ENCODE measurements around the gene ZNRF1.

DNA sequence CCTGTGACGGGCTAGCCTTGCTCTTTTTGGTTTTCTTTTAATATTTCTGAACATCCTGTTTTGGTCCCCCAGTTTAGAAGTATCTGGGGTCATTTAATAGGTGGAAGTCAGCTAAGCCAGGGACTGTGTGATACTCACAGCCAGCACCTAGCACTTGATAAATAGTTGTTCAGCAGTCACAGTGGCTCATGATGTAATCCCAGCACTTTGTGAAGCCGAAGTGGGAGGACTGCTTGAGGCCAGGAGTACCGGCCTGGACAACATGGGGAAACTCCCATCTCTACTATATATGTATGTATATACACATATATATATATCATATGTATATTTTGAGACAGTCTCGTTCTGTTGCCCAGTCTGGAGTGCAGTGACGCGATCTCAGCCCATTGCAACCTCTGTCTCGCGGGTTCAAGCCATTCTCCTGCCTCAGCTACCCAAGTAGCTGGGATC, 1.8 kb upstream of the ZNRF1 start:
- TF ChIP-seq CSDC2 (CRISPR knock-in tag; IDR thresholded peaks at IDR 0.05) (no peak), ZC3H10 (CRISPR knock-in tag; IDR thresholded peaks at IDR 0.05) (no peak)
- TF ChIP-seq, protein P1, sequence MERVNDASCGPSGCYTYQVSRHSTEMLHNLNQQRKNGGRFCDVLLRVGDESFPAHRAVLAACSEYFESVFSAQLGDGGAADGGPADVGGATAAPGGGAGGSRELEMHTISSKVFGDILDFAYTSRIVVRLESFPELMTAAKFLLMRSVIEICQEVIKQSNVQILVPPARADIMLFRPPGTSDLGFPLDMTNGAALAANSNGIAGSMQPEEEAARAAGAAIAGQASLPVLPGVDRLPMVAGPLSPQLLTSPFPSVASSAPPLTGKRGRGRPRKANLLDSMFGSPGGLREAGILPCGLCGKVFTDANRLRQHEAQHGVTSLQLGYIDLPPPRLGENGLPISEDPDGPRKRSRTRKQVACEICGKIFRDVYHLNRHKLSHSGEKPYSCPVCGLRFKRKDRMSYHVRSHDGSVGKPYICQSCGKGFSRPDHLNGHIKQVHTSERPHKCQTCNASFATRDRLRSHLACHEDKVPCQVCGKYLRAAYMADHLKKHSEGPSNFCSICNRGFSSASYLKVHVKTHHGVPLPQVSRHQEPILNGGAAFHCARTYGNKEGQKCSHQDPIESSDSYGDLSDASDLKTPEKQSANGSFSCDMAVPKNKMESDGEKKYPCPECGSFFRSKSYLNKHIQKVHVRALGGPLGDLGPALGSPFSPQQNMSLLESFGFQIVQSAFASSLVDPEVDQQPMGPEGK (CRISPR knock-in tag; IDR thresholded peaks at IDR 0.05; ENCODE audit: borderline replicate concordance), result no peak

Measured in SK-N-SH treated with all-trans-retinoic acid at 6 μM for 48 hours (cell line).